GM18520 (cell line): ENCODE data around the gene GMEB1.
A peak's percentile ranks its signal among the peaks of the same experiment; 100 is the strongest.
"Not testable (repeated sequence)": the region's sequence is repeated elsewhere in the genome, so short reads cannot be mapped to it uniquely, and the experiment has no call there.

Source experiments
- ATAC-seq: cut with Tn5 transposase; IDR thresholded peaks from one replicate; pipeline ENCODE4 v1.9.1; 2021; ENCODE audit not compliant: unreplicated experiment

GMEB1 gene

DNA sequence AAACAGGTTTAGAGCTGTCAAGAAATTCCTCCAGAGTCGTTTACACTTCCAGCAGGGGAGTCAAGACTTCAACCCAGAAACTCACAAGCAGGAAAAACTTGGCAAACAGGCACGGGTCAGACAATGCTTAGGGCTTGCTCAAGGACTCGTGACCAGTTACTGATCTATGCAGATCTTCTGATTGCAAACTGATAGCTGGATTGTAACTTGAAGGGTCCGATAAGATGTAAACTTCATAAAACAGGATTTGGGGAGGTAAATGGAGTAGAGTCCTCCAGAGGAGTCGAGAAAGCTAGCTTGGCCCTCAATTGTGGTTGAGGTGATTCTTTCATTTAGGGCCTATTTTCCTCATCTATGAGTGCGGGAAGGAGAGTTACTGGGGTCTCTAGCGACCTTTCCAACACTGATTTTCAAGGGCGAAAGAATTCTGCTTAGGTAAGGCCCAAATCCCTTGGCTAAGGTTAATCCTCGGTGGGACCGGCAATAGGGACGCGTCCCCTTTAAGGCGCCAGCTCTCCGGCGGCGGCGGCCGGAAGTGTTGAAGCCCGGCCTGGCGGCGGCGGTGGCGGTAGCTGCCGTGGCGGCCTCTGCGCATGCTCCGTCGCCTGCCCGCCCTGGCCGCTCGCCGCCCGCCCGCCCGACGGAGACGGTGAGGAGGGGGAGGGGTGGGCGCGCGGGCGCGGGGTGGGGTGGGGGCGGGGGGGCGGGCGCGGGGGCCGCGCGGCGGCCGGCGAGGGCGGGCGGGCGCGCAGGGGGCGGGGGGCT lies at the start of gene GMEB1:
TSS of gene GMEB1 (plus strand) at position 594 of the 765 bp plus-strand sequence. CDS start 14,829 bp downstream, outside the sequence.
- ATAC-seq, result peak; percentile 76

GRCh38 chr1:28631713-28632112 lies 36.9 kb upstream of the GMEB1 start:
- ATAC-seq, result no peak

DNA sequence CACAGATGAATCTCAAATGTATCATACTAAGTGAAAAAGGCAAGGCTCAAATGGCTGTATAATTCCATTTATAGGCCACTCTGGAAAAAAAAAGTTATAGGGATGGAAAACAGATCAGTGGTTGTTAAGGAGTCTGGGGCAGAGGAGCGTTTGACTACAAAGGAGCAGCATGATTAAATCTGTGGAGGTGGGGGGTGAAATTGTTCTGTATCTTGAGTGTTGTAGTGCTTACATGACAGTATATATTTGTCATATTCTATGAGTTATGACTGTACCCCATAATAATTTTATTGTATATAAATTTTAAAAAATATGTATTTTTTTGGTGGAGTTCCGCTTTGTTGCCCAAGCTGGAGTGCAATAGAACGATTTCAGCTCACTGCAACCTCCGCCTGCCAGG lies 36.0 kb upstream of the GMEB1 start:
- ATAC-seq, result no peak

DNA sequence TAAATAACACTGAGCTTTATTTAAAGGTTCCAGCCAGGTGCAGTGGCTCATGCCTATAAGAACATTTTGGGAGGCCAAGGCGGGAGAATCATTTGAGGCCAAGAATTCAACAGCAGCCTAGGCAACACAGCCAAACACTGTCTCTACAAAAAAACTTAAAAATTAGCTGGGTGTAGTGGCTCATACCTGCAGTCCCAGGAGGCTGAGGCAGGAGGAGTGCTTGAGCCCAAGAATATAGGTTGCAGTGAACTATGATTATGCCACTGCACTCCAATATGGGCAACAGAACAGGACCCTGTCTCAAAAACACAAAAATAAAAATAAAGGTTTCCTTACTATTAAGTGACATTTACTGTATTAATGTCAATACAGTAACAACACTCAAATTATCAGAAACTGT lies 27.8 kb upstream of the GMEB1 start:
- no peak for ATAC-seq

DNA sequence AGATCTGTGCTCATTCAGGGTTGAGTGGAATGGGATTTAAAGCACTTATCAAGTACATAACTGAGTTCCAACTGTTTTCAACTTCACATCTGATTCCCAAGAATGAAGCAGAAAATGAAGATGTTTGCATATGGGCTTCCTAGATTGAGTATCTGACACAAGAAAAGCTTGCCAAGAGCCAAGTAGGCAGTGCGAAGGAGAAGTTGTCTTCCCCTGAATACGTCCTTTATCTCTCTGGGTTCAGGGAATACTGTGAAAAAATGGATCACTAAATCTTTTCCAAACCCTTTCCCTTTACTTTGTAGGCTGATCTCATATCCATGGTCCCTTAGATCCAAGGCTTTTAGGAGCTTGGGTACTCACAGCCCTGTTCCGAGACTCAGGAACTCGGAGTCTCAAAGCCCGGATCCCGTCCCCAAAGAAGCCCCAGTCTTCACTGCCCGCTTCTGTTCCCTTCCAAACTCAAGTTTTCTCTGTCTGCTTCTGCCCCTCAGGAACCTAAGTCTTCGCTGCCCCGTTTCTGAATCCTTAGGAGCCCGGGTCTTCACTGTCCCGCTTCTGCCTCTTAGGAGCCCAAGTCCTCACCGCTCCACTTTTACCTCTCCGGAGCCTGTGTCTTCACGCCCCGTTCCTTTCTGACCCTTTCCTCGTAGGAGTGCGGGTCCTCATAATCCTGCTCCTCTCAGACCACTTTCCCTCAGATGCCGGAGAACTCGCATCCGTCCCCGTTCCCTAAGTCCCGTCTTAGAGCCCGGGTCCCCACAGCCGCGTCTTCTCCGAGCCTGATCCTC lies 26.3 kb upstream of the GMEB1 start:
- ATAC-seq, result no peak

- ATAC-seq, result peak; percentile 81
Observed at GRCh38 chr1:28642847-28643635, 25.5 kb upstream of the GMEB1 start, which contains the start of gene TAF12. Gene TAF12 (minus strand): TSS chr1:28643067. CDS start chr1:28622081, 20,986 bp downstream.

DNA sequence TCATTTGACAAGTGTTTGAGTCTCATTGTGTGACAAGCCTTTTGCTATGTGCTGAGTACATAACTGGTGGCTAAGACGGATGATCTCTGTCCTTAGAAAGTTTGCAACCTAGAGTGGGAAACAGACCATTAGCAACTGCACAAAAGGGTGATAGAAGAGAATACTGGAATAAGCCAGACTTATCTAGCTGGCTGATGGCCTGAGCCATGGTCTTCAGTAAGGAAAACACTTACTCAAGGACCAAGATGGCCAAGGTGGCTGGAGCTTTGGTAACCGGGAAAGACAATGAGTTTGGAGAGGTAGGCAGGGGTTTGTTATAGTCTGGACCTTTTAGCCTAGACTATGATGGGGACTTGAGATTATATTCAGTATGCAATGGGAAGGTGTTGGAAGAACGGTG lies 24.1 kb upstream of the GMEB1 start:
- ATAC-seq, result no peak

- not testable (repeated sequence) for ATAC-seq
Observed at GRCh38 chr1:28645406-28645805, 23.2 kb upstream of the GMEB1 start.

GRCh38 chr1:28646040-28646439 lies 22.5 kb upstream of the GMEB1 start:
- no peak for ATAC-seq

DNA sequence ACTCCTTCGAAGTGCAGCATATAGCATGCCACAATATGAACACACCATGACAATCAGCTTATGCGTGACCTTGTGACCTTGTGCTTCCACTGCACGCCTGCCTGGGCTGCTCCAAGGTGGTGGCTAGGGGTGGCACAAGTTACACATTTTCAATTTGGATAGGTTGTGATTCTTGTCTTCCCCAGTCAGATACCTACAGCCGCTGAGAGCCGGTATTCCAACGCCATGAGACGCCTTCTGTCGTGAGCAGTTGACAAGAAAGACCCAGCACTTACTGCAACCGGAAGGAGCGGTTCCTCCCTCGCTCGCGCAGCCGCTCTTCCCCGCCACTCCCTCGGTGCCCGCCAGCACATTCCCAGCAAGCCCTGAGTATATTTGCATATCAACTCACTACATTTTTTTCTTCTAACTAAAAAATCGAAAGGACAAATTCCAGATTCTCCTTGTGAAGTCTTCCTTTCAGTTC lies 20.5 kb upstream of the GMEB1 start:
- peak; percentile 42 for ATAC-seq

DNA sequence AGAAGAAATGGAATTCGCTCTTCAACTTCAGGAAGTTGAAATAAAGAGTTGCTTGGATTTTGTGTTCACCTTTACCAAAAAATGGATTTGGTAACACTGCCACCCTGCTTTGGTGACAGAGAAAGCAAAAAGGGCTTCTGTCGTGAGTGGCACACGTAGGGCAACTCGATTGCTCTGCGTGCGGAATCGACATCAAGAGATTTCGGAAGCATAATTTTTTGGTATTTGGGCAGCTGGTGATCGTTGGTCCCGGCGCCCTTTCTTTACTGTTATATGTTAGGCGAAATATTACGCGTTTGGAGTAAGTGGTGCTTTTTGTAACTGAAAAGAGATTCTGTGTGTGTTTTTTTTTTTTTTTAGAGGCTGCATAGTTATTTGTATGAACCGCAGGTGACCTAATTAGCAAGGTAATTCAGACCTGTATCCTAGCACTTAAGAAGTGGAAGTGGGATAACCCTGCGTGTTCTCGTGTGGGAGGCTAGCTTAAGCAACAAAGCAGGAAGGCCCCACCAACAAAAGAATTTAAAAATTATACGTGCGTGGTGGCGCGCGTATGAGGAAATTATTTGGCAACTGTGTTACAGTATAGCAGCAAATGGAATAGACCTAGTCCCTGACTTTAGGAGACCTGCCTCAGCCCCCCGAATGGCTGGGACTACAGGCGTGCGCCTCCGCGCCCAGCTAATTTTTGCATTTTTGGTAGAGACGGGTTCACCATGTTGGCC lies 19.9 kb upstream of the GMEB1 start, which contains the start of gene RNU11:
TSS of gene RNU11 (plus strand) at position 127 of the 725 bp plus-strand sequence.
- peak; percentile 66 for ATAC-seq

- ATAC-seq, result not testable (repeated sequence)
Observed at GRCh38 chr1:28653063-28653462, 15.5 kb upstream of the GMEB1 start.

GRCh38 chr1:28653870-28654269 lies 14.7 kb upstream of the GMEB1 start:
- not testable (repeated sequence) for ATAC-seq

DNA sequence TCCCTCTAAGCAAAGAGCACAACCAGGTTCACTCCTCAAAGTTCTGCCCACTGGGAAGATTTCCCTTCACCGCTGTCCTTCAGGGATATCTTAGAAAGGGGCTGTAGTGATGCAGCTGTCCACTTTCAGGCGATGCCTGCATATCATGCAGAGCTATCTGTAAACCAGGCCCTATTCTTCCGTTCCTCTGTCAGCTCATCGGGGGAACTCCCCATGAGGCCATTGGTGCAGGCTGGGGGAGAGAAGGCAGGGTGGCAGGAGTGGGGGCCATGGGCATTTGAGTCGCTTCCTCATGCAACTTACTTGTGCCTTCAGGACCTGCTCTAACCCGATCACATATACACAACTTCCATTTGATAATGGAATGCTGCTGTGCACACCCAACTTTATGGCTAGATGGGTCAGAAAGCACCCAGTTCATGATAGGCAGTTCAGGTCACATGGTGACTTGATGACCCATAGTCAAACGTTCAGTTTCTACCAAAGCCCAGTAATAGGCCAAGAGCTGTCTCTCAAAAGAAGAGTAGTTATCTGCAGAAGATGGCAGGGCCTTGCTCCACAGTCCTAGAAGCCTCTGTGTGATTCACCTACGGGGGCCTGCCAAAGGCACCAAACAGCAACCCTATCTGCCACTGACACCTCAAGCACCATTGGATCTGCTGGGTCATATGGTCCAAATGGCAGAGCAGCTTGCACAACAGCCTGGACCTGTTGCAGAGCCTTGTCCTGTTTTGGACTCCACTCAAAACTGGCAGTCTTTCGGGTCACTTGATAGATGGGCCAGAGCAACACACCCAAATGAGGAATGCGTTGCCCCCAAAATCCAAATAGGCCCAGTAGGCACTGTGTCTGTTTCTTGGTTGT lies 12.9 kb upstream of the GMEB1 start:
- ATAC-seq, result not testable (repeated sequence)

DNA sequence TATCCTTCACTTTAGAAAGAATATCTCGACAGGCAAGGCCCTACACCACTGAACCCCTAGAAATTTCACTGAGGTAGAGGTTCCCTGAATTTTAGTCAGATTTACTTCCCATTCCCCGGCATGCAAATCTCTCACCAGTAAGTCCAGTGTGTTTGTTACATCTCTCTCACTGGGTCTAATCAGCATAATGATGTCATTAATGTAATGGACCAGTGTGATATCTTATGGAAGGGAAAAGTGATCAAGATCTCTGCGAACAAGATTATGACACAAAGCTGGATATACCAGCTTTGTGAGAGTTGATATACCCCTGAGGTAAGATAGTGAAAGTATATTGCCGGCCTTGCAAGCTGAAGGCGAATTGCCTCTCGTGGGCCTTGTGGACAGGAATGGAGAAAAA lies 12.2 kb upstream of the GMEB1 start:
- no peak for ATAC-seq

GRCh38 chr1:28663871-28664470 lies 4.6 kb upstream of the GMEB1 start:
- no peak for ATAC-seq

- no peak for ATAC-seq
Observed at GRCh38 chr1:28666806-28667205, 1.8 kb upstream of the GMEB1 start.

- ATAC-seq, result peak; percentile 32
Observed at GRCh38 chr1:28668956-28669723, 556 bp downstream of the GMEB1 start.
